ENCODE results near the gene ASTN2. TPM values are rescaled to one million over a fixed set of nuclear protein-coding genes. Genes with fewer than 3 reads are reported as not detected.

ASTN2 gene
- total and polyA plus RNA-seq, 10 of the 15 experiments (the other 5 are each of a cell fraction or from before 2014, with no cell fraction given), result 1.4 to 15.7 (median 7.0) TPM

- ATAC-seq, result no peak
- no peak for FAIRE-seq
Observed at GRCh38 chr9:116937361-116937760, 477.5 kb downstream of the ASTN2 start.

More at GRCh38 chr9:116937361-116937760, 477.5 kb downstream of the ASTN2 start:
- SMC1A ChIA-PET (ENCODE audit: uncharacterized antibody, unreplicated experiment), result no interaction called here
- Histone ChIP-seq H3K9ac (ENCODE audit: control insufficient read depth, insufficient read depth, low read length) (no peak overlapping the region), H3K9me3 (replicated peaks; ENCODE audit: control insufficient read depth, insufficient read depth, low read length) (no peaks in the 10 kb centered on the region; the same call in 2 of the 3 replicates), H4K20me1 (ENCODE audit: control insufficient read depth, insufficient read depth) (no peaks in the 10 kb centered on the region), H3K27me3 (replicated peaks in 1 of 2; ENCODE audit: control insufficient read depth in 2 of 2, insufficient read depth in 2 of 2, low read length in 1 of 2) (no peaks in the 10 kb centered on the region), H2AFZ (ENCODE audit: control insufficient read depth, low read depth, low read length) (no peak overlapping the region), H3K36me3 (ENCODE audit: control insufficient read depth in 2 of 2, insufficient read depth in 2 of 2, low read length in 1 of 2) (no peaks in the 10 kb centered on the region), H3K27ac (ENCODE audit: control insufficient read depth, insufficient read depth) (no peak overlapping the region), H3K4me3 (no peak overlapping the region), H3K79me2 (ENCODE audit: control insufficient read depth, insufficient read depth, low read length) (no peaks in the 10 kb centered on the region), H3K4me1 (ENCODE audit: control insufficient read depth, insufficient read depth, low read length) (peaks cover 5% of the 10 kb centered on the region), H3K4me2 (ENCODE audit: control insufficient read depth, insufficient read depth) (no peak overlapping the region)
- TF ChIP-seq RUNX3 (IDR thresholded peaks at IDR 0.05; ENCODE audit: low read length) (no peak), SPI1 (IDR thresholded peaks at IDR 0.05; ENCODE audit: borderline replicate concordance, insufficient read depth, low read depth, low read length) (no peak), SMC3 (IDR thresholded peaks at IDR 0.05; ENCODE audit: borderline replicate concordance, low read length) (no peak), JUND (IDR thresholded peaks at IDR 0.05; ENCODE audit: low read depth, low read length) (no peak), CHD4 (IDR thresholded peaks at IDR 0.05) (no peak), ESRRA (IDR thresholded peaks at IDR 0.05; ENCODE audit: low read length) (no peak), TCF7 (IDR thresholded peaks at IDR 0.05; ENCODE audit: borderline replicate concordance) (no peak), SMARCA5 (IDR thresholded peaks at IDR 0.05) (no peak), SREBF1 (IDR thresholded peaks at IDR 0.05; ENCODE audit: low read length) (no peak)
- TF ChIP-seq, protein P1, sequence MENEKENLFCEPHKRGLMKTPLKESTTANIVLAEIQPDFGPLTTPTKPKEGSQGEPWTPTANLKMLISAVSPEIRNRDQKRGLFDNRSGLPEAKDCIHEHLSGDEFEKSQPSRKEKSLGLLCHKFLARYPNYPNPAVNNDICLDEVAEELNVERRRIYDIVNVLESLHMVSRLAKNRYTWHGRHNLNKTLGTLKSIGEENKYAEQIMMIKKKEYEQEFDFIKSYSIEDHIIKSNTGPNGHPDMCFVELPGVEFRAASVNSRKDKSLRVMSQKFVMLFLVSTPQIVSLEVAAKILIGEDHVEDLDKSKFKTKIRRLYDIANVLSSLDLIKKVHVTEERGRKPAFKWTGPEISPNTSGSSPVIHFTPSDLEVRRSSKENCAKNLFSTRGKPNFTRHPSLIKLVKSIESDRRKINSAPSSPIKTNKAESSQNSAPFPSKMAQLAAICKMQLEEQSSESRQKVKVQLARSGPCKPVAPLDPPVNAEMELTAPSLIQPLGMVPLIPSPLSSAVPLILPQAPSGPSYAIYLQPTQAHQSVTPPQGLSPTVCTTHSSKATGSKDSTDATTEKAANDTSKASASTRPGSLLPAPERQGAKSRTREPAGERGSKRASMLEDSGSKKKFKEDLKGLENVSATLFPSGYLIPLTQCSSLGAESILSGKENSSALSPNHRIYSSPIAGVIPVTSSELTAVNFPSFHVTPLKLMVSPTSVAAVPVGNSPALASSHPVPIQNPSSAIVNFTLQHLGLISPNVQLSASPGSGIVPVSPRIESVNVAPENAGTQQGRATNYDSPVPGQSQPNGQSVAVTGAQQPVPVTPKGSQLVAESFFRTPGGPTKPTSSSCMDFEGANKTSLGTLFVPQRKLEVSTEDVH (IDR thresholded peaks at IDR 0.05; ENCODE audit: low read depth, partially characterized antibody), result no peak
- RAD21 ChIA-PET (ENCODE audit: unreplicated experiment), result interaction anchor here (1.2 kb wide), 1 partner anchor 21 kb away, joined by 3 read pairs; no protein-coding TSS in a partner anchor
- DNase-seq (ENCODE audit: low read depth, low spot score), result no peak
- in situ Hi-C loops (cut with MboI) (no loop called here), intact Hi-C loops (cut with micrococcal nuclease; ENCODE audit: unreplicated experiment) (no loop called here)
- POLR2A ChIA-PET, result no interaction called here
- CTCF ChIA-PET, result no interaction called here
- BruUV-seq (replicated peaks), result no TSS peak
